ENCODE results near the gene DAGLA.

Gene DAGLA

GRCh38 chr11:61712314-61712713 is 32.1 kb downstream of the DAGLA start:
- no peak overlapping the region for H3K27ac ChIP-seq
- no peak for TF ChIP-seq ZFX (IDR thresholded peaks at IDR 0.05)
- TF ChIP-seq, protein P1, sequence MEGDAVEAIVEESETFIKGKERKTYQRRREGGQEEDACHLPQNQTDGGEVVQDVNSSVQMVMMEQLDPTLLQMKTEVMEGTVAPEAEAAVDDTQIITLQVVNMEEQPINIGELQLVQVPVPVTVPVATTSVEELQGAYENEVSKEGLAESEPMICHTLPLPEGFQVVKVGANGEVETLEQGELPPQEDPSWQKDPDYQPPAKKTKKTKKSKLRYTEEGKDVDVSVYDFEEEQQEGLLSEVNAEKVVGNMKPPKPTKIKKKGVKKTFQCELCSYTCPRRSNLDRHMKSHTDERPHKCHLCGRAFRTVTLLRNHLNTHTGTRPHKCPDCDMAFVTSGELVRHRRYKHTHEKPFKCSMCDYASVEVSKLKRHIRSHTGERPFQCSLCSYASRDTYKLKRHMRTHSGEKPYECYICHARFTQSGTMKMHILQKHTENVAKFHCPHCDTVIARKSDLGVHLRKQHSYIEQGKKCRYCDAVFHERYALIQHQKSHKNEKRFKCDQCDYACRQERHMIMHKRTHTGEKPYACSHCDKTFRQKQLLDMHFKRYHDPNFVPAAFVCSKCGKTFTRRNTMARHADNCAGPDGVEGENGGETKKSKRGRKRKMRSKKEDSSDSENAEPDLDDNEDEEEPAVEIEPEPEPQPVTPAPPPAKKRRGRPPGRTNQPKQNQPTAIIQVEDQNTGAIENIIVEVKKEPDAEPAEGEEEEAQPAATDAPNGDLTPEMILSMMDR (conservative IDR thresholded peaks at IDR 0.05): no peak

DNA sequence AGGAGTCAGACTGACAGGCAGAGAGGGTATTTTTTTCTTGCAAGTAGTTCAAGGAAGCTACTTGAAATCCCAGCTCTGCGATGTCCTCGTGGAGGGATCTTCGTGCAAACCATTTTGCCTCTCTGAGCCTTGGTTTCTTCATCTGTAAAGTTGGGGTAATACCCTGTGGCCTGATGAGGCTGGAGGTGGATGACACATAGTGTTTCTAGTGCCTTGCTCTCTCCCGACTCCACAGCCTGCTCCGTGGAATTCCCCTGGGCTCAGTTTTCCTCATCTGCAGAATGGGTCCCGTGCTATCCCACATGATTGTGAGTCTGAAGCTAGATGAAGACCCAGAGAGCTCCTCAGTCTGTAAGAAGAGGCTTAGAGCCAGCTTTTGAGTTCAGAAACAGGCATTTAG is 32.7 kb downstream of the DAGLA start:
- TF ChIP-seq, protein P1 (conservative IDR thresholded peaks at IDR 0.05): no peak
- no peak for TF ChIP-seq ZFX (IDR thresholded peaks at IDR 0.05)
- H3K27ac ChIP-seq: no peak overlapping the region

DNA sequence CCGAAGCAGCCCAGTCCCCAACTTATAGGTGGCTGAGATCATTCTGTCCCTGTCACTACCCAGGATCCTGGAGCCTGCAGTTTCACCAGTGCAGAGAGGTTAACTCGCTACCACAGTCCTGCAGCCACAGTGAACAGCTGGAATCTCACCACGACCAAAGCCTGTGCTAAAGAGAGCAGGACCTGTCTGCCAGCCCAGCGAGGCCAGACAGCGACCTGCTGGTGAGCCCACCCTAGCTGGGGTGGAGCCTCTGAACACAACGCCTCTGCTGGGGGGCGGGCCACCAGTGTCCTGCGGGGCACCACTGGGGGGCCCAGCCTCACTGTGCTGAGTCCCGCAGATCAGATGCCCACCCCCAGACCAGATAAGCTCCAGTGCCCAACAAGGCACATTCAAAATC is 33.3 kb downstream of the DAGLA start:
- TF ChIP-seq, protein P1 (conservative IDR thresholded peaks at IDR 0.05): no peak
- TF ChIP-seq ZFX (IDR thresholded peaks at IDR 0.05): no peak
- H3K27ac ChIP-seq: no peak overlapping the region

DNA sequence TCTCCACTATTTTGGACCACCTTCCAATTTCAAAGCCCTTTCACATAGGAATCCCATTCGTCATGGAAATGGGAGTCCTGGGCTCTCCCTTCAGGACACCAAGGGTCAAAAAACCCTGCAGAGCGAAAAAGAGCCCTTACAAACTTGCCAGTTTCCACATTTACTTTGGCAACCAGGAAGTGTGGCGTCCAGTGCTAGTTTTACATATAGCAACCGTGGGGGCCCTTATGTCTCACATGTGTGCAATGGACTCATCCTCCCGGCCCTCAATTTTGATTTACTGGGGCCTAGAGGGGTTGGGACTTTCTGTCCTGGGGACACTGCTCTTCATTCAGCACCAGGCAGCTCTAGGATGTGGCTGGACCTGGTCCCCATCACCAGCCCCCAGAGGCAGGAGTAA is 33.7 kb downstream of the DAGLA start:
- no peak overlapping the region for H3K27ac ChIP-seq
- TF ChIP-seq, protein P1 (conservative IDR thresholded peaks at IDR 0.05): no peak
- TF ChIP-seq ZFX (IDR thresholded peaks at IDR 0.05): no peak

GRCh38 chr11:61714316-61714715 is 34.1 kb downstream of the DAGLA start:
- TF ChIP-seq, protein P1 (conservative IDR thresholded peaks at IDR 0.05): no peak
- no peak for TF ChIP-seq ZFX (IDR thresholded peaks at IDR 0.05)
- H3K27ac ChIP-seq: no peak overlapping the region

DNA sequence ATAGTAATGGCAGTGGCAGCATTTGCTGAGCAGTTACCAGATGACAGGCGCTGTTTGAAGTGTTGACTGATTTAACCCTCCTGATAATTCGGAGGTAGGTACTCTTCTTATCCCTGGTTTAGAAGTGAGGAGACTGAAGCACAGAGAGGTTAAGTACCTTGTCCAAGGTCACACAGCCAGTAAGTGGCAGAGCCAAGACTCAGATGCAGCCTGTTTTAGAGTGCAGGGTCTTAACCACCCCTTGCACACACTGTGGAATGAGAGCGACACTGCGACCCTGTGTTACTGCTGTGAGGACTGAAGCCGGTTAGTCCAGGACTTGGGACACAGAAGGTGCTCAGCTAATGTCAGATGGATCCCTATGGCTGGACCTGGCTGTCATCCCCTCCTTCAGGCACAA is 34.7 kb downstream of the DAGLA start:
- TF ChIP-seq ZFX (IDR thresholded peaks at IDR 0.05): no peak
- TF ChIP-seq, protein P1 (conservative IDR thresholded peaks at IDR 0.05): no peak

DNA sequence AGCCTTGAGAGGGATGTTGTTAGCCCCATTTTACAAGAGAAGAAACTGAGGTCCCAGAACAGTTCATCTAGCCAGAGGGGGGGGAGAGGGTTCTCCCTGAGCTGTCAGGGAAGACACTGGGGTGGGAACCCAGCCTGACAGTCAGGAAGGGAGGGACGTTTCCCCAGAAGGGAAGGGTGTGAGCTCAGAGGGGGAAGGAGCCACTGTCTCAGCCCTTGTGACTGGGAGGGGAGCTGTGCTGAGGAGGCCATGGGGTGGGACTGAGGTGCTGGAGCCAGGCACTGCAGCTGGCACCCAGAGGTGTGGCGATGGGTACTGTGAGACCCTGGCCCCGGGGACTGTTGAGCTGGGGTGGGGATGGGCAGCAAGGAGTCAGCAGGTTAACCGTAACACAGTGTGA is 35.7 kb downstream of the DAGLA start:
- no peak overlapping the region for H3K27ac ChIP-seq
- TF ChIP-seq ZFX (IDR thresholded peaks at IDR 0.05): no peak
- TF ChIP-seq, protein P1 (conservative IDR thresholded peaks at IDR 0.05): no peak

More for the DNA sequence above, 34.7 kb downstream of the DAGLA start:
- H3K27ac ChIP-seq: no peak overlapping the region
